ENCODE data around the gene COX7A1.

DNA sequence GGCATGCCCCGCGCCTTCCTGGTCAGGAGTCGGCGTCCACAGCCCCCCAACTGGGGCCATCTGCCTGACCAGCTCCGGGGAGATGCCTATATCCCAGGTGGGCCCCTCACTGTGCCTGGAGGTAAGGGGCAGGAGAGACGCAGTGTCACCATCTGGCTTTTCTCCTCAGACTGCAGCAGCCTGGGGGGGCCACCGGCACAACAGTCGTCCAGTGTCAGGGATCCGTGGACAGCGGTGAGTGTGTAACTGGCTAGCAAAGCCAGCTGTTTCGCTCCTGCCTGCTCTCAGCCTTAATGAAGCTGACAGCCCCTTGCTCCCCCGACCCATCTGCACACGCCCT is 41.1 kb downstream of the COX7A1 start:
- TF ChIP-seq, protein P1, sequence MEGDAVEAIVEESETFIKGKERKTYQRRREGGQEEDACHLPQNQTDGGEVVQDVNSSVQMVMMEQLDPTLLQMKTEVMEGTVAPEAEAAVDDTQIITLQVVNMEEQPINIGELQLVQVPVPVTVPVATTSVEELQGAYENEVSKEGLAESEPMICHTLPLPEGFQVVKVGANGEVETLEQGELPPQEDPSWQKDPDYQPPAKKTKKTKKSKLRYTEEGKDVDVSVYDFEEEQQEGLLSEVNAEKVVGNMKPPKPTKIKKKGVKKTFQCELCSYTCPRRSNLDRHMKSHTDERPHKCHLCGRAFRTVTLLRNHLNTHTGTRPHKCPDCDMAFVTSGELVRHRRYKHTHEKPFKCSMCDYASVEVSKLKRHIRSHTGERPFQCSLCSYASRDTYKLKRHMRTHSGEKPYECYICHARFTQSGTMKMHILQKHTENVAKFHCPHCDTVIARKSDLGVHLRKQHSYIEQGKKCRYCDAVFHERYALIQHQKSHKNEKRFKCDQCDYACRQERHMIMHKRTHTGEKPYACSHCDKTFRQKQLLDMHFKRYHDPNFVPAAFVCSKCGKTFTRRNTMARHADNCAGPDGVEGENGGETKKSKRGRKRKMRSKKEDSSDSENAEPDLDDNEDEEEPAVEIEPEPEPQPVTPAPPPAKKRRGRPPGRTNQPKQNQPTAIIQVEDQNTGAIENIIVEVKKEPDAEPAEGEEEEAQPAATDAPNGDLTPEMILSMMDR (conservative IDR thresholded peaks at IDR 0.05), result no peak
- TF ChIP-seq EZH2 (IDR thresholded peaks at IDR 0.05; ENCODE audit: low read depth), result no peak

All from PC-9 (cell line).